Frontal cortex (tissue), 4 donors: Measurements from ENCODE around the gene NPAS4. TPM values are rescaled to one million over a fixed set of nuclear protein-coding genes. Genes with fewer than 3 reads are reported as not detected.
"Not testable (repeated sequence)": the region's sequence is repeated elsewhere in the genome, so short reads cannot be mapped to it uniquely, and the experiment has no call there.

ENCODE experiments used
- DNase-seq, 2 donors: peaks; one replicate each; pipeline ENCODE4 v3.0.0; 2012; ENCODE audit warnings: low spot score in 2 of 2
- FAIRE-seq: peaks from 2 replicates; lab custom pipeline; 2012; peaks lifted over from hg19 to GRCh38; lab: Jason Lieb, UNC
- total RNA-seq: library from RNA; depleted of rRNA; stranded (reverse); fragments of >200 nt; gene quantifications from one replicate; pipeline ENCODE4 v1.2.3, GENCODE V29; 2014
- donor health status: control.
- donor health status: control.
- donor health status: control.

The NPAS4 gene
- total RNA-seq, 1 donor from 2014 or later, result under 0.01 TPM

DNA sequence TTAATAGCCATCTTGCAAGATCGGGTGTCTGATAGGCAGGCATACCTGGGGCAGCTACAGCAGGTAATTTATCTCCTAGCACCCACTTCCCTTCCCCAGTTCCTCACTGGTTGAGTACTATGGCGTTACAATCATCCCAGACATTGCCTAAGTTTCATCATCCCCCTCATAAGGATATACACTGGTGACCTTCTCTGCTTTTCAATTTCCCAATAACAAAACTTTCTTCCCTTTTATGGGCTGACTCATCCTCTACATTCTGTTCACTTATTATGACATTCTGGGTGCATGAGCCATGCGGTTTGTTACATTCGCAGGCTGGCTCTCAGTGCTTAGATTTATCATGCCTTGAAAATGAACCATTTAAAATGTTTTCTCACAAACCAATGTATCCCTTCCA is 22.8 kb downstream of the NPAS4 start:
- FAIRE-seq, result no peak

DNA sequence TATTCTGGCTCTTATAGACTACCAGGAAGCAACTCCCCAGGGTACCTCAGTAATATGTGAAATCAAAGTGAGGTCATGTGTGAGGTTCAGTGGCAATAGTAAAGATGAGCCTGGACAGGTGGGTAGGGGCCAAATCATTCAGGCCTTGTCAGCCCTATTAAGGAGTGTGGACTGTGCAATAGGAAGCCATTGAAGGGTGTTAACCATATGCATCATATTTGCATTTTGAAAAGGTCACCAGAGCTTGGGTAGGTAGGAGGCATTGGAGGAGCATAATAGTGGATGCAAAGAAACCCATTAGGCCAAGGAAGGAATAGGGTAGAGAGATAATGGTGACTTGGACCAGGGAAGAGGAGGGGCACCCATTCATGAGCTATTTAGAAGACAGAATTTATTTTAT is 26.2 kb downstream of the NPAS4 start:
- FAIRE-seq (no peak), DNase-seq (no peak)

More for the DNA sequence above, 22.8 kb downstream of the NPAS4 start:
- DNase-seq, result no peak

- FAIRE-seq (no peak), DNase-seq (no peak)
Observed at GRCh38 chr11:66448523-66448922, 27.7 kb downstream of the NPAS4 start.

DNA sequence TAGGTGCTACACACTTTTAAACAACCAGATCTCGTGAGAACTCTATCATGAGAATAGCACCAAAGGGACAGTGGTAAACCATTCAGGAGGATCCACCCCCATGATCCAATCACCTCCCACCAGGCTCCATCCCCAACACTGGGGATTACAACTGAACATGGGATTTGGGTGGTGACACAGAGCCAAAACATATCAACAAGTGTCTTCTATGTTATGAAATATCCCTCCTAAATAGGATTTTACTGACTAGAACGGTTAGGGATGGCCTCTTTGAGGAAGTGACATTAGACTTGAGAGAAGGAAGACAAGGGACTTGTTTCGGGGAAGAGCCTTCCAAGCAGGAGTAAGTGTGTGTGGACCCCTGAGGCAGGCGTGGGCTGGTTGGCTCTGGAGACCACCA is 29.7 kb downstream of the NPAS4 start:
- DNase-seq, result no peak
- FAIRE-seq, result no peak

GRCh38 chr11:66451663-66452062 is 30.8 kb downstream of the NPAS4 start:
- DNase-seq (no peak), FAIRE-seq (no peak)

DNA sequence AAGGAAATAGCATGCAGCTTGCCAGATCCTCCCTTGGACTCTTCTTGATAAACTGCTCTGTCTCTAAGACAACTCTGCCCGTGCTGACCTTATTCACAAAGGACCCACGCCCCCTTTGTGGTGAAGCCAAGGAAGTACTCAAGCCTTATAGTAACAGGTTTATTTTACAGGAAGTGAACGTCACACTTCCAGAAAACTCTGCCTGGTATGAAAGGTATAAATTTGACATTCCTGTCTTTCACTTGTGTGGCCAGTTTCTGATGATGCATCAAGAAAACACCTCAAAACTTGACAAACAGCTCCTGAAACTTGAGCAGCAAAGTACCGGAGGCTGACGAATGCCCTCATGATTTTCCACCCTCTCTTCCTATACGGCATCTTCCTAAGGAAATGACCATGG is 33.4 kb downstream of the NPAS4 start:
- DNase-seq (no peak), FAIRE-seq (no peak)

- FAIRE-seq, result no peak
- no peak for DNase-seq
Observed at GRCh38 chr11:66454828-66455227, 34.0 kb downstream of the NPAS4 start.

DNA sequence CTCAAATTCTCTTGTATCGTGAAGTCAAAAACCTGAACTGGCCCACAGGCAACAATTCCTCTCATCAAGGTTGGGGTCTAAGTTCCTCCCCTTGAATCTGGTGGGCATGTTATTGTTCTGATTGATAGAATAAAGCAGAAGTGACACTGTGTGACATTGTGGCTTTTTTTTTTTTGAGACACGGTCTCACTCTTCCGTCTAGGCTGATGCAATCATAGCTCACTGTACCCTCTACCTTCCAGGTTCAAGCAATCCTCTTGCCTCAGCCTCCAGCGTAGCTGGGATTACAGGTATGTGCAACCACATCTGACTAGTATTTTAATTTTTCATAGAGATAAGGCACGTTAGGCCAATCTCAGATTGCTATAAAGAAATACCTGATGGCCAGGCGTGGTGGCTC is 37.0 kb downstream of the NPAS4 start:
- FAIRE-seq, result no peak
- no peak for DNase-seq

DNA sequence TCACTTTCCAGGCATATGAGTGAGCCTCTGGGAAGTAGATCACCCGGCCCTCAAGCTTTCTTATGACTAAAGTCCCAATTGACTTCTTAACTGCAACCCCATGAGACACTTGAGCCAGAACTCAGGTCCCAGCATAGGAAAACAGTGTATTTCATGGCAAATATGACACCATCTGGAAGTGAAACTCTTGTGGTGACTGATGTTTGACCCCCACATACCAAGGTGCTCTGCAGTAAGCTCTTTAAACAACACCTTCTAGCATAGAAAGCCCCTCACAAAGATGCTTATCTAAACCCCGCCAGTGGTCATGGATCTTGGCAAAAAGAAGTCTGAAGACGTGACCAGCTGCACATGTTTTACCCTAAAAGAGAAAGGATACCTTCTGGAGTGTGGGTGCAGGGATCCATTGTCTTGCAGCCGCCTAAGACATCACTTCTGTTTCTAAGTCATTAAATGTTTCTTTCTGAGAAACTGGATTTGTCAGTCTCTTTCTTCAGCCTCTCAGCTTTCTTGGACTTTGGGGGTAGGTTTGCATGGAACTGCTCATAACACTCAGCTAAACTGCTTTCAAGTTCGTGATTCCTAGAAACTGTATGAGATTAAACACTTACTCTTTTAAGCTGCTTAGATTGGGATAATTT is 38.4 kb downstream of the NPAS4 start:
- FAIRE-seq (no peak), DNase-seq (no peak)

DNA sequence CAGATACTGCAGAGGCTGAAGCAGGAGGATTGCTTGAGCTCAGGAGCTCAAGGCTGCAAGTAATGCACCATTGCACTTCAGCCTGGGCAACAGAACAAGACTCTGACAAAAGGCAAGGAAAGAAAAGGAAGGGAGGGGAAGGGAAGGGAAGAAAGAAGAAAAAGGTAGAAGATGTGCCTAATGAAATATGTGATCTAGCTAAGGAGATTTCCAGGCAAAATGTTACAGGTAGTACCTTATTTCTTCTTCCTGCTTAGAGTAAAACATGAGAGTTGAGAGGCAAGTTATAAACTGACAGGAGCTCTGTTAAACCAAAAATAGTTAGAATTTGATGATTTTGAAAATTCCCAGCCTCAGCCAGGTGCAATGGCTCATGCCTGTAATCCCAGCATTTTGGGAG is 41.2 kb downstream of the NPAS4 start:
- DNase-seq (no peak), FAIRE-seq (no peak)

GRCh38 chr11:66462911-66463310 is 42.1 kb downstream of the NPAS4 start:
- DNase-seq, result no peak
- FAIRE-seq, result no peak

DNA sequence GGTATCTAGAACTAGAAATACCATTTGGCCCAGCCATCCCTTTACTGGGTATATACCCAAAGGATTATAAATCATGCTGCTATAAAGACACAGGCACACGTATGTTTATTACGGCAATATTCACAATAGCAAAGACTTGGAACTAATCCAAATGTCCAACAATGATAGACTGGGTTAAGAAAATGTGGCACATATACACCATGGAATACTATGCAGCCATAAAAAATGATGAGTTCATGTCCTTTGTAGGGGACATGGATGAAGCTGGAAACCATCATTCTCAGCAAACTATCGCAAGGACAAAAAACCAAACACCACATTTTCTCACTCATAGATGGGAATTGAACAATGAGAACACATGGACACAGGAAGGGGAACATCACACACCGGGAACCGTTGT is 43.3 kb downstream of the NPAS4 start:
- FAIRE-seq, DNase-seq: not testable (repeated sequence)

DNA sequence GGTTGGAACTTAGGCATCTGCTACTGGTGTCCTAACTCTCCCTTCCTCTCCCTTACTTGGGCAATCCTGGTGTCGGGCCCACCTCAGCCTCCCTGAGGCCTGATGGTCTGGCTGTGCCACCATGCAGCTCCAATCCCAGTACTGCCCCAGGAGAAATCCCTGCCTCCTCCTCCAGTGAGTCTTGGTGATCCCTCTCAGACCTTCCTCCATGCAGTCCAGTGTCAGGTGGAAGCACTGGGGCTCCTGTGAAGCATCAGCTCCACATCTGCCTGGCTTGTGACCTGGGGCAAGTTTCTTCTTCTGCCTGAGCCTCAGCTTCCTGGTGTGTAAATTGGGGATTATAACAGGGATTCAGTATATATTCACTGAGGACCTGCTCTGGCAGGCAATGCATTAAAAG is 44.1 kb downstream of the NPAS4 start:
- FAIRE-seq, result no peak
- no peak for DNase-seq

DNA sequence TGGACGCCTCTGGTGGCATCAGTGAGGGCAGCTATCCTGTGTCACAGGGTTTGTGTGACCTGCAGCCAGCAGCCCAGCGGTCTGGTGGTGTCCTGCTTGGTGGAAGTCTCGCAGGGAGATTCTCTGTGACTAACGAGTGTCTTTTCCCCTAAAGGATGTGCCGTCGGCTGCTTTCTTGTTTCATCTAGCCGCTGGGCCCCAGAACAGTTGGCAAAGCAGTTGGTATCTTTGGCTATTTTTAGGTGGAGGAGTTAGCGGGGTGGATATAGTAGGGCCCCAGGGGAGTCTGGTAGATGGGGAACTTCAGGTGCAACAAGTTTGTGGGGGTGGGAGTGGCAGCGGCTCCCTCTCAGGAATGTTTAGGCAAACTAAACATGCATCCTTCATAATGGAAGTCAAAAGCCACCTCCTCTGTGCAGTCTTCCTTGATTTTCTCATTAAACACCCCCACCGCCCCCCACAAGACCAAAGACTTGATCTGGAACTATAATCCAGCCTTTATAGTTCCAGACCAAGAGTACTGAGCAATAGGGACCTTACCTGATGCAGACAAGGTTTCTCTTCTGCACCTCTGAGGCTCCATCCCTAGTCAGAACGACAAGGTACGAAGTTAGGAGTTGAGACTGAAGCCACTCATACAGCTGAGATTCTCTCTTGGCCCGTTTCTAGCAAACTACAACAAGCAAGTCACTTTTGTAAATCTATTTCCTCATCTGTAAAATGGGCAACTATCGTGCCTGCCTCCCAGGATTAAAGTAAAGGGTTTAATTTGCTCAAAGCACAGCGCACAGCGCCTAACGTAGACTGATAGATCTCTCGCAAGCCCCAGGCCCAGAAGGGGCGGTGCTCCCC is 44.8 kb downstream of the NPAS4 start:
- no peak for DNase-seq
- no peak for FAIRE-seq

DNA sequence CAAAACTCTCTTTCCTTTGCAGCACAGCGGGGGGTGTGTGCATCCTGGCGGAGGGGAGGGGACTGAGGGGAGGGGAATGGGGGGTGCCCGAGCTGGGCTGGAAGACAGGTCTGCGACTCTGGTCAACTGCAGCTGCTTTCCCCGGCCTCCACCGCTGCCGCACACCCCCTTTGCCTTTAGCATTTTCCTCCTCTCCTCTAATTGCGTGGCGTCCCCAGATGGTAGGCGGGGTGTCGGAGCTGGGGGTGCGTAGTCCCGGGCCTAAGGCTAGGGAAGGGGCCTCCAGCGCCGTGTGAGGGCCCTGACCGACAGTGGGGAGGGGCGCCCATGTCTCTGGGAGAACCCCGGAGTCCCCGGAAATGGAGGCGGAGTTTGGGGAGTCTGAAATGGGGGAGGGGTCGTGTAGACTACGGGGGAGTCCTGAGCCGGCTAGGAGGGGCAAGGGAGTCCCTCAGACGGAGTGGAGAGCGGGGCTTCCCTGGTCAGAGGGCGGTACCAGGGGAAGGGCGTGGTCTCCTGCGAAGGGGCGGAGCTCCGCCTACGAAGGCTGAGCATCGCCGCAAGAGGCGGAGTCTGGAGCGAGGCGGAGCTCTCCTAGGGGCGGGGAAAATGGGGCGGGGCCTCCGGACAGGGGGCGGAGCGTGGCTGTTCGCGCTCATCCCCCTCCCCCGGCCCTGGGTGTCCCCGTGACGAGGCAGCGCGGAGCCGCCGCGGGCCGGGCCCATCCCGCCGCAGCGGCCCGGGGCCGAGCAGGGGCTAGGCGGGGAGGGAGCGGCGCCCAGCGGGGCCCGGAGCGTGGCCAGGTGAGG is 45.6 kb downstream of the NPAS4 start, which contains the start of gene PELI3:
TSS of gene PELI3 (plus strand) at position 681 of the 809 bp plus-strand sequence. CDS start 1,224 bp downstream, outside the sequence.
- DNase-seq (peak; percentile 95 to 100), FAIRE-seq (no peak)

DNA sequence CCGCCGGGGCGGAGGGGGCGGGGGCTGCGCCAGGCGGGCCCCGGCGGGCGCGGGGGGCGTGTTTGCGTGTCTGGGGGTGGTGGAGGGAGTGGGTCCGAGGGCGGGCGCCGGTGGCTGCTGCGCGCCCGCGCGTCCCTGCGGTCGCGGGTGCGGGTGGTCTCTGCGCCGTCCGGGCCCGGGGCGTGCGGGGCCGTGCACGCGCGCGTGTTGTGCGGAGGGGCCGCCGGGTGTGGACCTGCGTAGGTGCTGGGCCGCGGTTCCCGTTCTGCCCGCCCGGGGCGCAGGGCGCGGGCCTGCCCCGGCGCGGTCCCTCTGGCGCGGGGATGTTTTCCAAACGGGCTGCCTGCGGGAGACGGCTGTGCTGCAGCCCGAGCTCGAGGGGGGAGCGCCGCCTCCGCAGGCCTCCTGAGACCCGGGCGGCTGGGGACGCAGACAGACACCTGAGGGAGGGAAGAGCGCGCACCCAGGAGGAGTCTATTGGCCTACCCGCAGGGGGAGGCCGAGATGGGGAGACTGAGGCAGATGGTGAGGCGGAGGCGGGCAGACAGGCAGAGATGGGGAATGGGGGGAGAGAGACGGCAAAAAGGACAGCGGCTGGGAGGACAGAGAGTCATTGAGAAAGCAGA is 46.3 kb downstream of the NPAS4 start:
- FAIRE-seq (no peak), DNase-seq (peak in 1 of 2 donors; percentile 60)

DNA sequence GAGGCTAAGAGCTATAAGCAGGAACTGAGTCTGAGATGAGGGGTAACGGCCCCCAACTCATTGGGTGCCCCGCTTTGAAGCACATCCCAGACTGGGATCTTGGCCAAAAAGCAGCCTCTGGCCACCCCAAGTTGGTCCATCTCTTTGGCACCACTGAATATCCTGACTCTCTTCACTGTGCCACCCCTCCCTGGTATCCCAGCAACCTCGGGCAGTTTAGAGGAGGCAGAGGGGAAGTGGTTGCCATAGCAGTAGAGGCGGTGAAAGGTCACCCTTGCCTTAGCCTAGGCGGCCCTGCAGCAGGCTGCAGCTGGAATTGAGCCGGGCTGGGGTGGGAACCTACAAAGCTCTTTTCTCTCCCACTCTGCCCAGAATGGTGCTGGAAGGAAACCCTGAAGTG is 46.9 kb downstream of the NPAS4 start:
- no peak for FAIRE-seq
- peak in 1 of 2 donors; percentile 61 for DNase-seq

DNA sequence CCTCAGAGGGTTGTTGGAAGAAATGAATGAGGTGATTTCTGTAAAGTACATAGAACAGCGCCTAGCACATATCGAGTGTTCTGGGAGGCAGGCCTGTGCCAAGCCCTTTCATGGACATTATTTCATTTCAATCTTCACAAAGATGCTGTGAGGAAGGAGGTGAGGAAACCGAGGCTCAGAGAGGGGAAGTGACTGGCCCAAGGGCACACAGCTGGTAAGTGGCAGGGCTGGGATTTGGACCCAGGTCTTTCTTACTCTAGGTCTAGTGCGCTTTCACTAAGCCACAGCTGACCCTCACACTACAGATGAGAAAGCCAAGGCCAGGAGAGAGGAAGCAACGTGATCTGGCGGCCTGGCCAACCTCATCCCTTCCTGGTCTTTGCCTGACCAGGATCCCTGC is 47.9 kb downstream of the NPAS4 start:
- FAIRE-seq (no peak), DNase-seq (no peak)

- DNase-seq (no peak), FAIRE-seq (no peak)
Observed at GRCh38 chr11:66469441-66469840, 48.6 kb downstream of the NPAS4 start.

DNA sequence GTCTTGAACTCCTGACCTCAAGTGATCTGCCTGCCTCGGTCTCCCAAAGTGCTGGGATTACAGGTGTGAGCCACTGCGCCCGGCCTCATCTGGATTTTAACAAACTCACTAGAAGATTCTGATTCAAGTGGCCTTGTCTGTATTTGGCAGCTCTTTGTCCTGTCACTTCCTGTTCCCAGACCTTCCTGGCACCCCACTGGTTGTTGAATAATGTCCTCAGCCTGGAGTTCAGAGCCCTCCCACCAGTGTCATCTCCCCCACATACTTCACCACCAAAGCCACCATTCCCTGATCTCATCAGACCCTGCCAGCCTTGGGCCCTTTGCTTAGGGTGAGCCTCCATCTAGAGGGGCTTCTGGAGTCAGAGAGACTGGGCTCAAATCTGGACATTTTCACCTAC is 49.2 kb downstream of the NPAS4 start:
- FAIRE-seq (no peak), DNase-seq (no peak)
